ENCODE data around the gene FAM8A1.
"Not testable (repeated sequence)": the region's sequence is repeated elsewhere in the genome, so short reads cannot be mapped to it uniquely, and the experiment has no call there.

The FAM8A1 gene

GRCh38 chr6:17599877-17600526, at the start of gene FAM8A1:
Gene FAM8A1, plus strand, starts transcription at chr6:17600302. Its CDS starts 108 bp downstream, at chr6:17600410.
- peak; percentile 94 for DNase-seq

- DNase-seq = no peak
These were observed 48.6 kb upstream of the FAM8A1 start for GRCh38 chr6:17551383-17551958.

GRCh38 chr6:17552861-17553260, 47.2 kb upstream of the FAM8A1 start:
- DNase-seq = no peak

GRCh38 chr6:17556014-17556413, 44.1 kb upstream of the FAM8A1 start:
- DNase-seq = no peak

GRCh38 chr6:17562636-17563035, 37.5 kb upstream of the FAM8A1 start:
- DNase-seq = no peak

GRCh38 chr6:17565399-17565798, 34.7 kb upstream of the FAM8A1 start:
- DNase-seq = no peak

- DNase-seq = no peak
These were observed 25.1 kb upstream of the FAM8A1 start for GRCh38 chr6:17574866-17575560.

GRCh38 chr6:17577059-17577458, 23.0 kb upstream of the FAM8A1 start:
- no peak for DNase-seq

- DNase-seq = no peak
These were observed 19.5 kb upstream of the FAM8A1 start for GRCh38 chr6:17580518-17581048.

- not testable (repeated sequence) for DNase-seq
These were observed 18.8 kb upstream of the FAM8A1 start for GRCh38 chr6:17581282-17581681.

- DNase-seq = no peak
These were observed 16.3 kb upstream of the FAM8A1 start for GRCh38 chr6:17583811-17584210.

- peak in 1 of 2 donors; percentile 55 for DNase-seq
These were observed 15.8 kb upstream of the FAM8A1 start for GRCh38 chr6:17584241-17584803.

GRCh38 chr6:17585766-17586490, 14.2 kb upstream of the FAM8A1 start:
- no peak for DNase-seq

- DNase-seq = not testable (repeated sequence)
These were observed 13.5 kb upstream of the FAM8A1 start for GRCh38 chr6:17586623-17587022.

- no peak for DNase-seq
These were observed 12.1 kb upstream of the FAM8A1 start for GRCh38 chr6:17588011-17588410.

- DNase-seq = no peak
These were observed 10.6 kb upstream of the FAM8A1 start for GRCh38 chr6:17589406-17590096.

- DNase-seq = peak; percentile 36 to 46
These were observed 8.8 kb upstream of the FAM8A1 start for GRCh38 chr6:17591287-17591686.

GRCh38 chr6:17593246-17593645, 6.9 kb upstream of the FAM8A1 start:
- DNase-seq = no peak

GRCh38 chr6:17596085-17596484, 4.0 kb upstream of the FAM8A1 start:
- DNase-seq = no peak

- DNase-seq = peak; percentile 32 to 40
These were observed 654 bp downstream of the FAM8A1 start for GRCh38 chr6:17600527-17601385.

GRCh38 chr6:17601386-17601703, 1.2 kb downstream of the FAM8A1 start:
- DNase-seq = no peak

Measured in CD4-positive, alpha-beta T cell treated with Interferon alpha-2 for 1 hour (primary cell).